Measurements from ENCODE around the gene COL5A1.

Gene COL5A1

DNA sequence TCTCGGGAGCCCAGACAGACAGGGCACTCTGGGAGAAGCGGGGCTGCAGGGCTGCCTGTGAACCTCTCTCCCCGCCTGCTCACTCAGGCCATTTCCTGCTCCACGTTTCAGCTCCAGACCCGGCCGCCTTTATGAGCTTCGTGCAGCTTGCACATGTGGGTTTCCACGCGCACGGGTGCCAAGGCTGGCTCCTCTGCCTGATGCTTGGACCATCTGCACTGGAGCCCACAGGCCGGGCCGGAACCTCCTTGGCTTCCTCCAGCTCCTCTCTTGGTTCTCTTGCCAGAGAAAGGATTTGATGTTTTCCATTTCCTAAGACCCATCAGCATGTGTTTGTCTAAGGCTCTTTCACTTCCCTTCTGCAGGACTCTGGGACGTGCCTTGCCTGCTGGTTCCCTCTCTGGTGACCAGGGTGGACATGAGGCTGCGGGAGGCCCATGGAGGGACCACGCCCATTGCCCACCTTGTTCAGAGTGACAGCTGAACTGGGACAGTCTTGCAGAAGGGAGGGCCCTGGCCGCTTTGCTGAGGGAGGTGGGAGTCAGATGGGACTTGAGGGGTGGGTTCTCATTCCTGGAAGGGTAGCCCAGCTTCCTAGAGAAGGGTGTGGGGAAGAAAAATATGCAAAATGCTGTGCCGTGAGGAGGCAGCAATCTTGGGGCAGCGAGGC, 23.3 kb upstream of the COL5A1 start:
- TF ChIP-seq GATA3 (IDR thresholded peaks at IDR 0.05; ENCODE audit: low read depth, low read length) (no peak), GATA2 (IDR thresholded peaks at IDR 0.05; ENCODE audit: low read depth, low read length) (no peak)

- TF ChIP-seq GATA2 (IDR thresholded peaks at IDR 0.05; ENCODE audit: low read depth, low read length) (no peak), GATA3 (IDR thresholded peaks at IDR 0.05; ENCODE audit: low read depth, low read length) (no peak)
These were observed 22.7 kb upstream of the COL5A1 start for GRCh38 chr9:134618833-134619447.

- TF ChIP-seq GATA2 (IDR thresholded peaks at IDR 0.05; ENCODE audit: low read depth, low read length) (no peak), GATA3 (IDR thresholded peaks at IDR 0.05; ENCODE audit: low read depth, low read length) (no peak)
These were observed 22.1 kb upstream of the COL5A1 start for GRCh38 chr9:134619448-134619982.

DNA sequence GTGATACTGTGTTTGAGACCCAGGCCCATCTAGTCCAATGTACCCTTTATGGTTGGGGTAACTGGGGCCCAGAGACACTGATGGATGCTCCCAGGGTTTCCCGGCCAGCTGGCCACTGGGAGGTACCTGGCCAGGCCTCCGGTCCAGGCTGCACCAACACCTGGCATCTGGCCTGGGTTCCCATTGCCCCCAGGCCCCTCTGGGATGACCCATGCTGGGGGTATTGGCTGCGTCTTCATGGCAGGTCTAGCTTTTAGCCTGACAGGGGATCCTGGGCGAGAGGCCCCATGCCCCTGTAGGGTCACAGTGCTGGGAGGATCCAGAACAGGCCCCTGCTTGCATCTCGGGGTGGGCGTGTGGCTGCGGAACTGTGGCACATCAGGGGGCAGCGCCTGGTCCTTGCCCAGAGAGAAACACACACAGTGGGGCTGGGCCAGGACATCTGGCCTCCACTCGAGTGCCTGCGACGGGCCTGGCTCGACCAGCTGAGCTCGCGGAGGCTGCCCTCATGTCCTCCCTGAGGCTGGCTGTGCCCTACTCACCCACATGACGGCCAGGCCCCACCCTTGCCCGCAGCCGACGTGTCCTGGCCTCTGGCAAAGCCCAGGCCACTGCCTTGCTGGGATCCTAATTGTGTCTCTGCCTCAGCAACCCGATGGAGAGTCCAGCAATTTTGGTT, 21.5 kb upstream of the COL5A1 start:
- TF ChIP-seq GATA3 (IDR thresholded peaks at IDR 0.05; ENCODE audit: low read depth, low read length), result no peak

DNA sequence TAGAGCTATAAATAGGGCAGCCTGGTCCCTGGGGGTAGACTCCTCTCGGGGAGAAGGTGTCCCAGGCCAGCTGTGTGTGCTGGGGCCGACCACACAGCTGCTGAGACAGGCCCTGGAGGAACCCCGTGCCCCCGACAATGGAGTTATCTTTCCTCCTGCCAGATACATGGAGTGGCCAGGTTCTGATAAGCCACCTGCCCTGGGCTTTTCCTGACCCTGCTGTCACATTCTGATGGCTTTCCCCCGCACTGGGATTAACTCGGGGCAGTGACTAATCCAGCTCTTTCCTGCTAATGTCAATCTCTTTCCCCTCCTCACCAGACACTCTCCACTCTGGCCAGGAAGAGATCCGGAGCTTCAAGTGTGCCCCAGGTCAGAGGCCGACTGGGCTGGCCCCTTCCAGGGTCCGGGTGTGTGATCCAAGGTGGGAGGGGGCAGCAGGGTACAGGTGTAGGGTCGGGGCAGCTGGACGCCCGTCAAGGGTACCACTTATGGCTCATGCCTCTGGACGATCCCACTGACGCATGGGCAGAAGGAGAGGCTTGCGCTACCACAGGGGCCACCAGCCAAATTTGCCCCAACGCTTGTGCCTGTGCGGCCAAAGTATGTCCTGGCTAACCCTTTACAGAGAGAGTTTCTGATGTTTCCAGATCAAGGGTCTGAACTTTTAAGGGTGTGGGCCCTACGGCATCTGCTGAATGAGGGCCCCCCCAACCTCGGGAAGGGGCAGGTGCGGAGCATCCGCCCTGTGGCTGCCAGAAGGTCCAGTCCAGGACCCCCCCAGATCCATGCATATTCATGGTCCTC, 20.6 kb upstream of the COL5A1 start:
- no peak for TF ChIP-seq GATA3 (IDR thresholded peaks at IDR 0.05; ENCODE audit: low read depth, low read length)
- TF ChIP-seq GATA2 (IDR thresholded peaks at IDR 0.05; ENCODE audit: low read depth, low read length), result no peak

- TF ChIP-seq GATA2 (IDR thresholded peaks at IDR 0.05; ENCODE audit: low read depth, low read length) (no peak), GATA3 (IDR thresholded peaks at IDR 0.05; ENCODE audit: low read depth, low read length) (no peak)
These were observed 20.0 kb upstream of the COL5A1 start for GRCh38 chr9:134621558-134622110.

DNA sequence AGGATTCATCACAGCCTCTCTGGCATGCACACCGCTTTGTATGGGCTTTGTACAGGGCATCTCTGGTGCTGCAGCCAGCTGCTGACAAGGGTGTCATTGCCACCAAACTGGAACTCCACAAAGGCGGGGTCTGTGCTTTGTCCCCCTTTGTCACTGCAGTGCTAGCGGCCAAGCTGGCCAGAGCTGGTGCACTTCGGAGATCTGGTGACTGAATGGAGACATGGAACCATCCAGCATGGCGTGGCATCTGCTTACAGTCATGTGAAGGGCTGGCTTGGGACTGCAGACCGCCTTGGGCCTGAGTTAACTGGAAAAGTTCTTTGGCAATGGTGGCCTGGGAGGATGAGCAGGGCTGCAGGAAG, 18.7 kb upstream of the COL5A1 start:
- no peak for TF ChIP-seq GATA3 (IDR thresholded peaks at IDR 0.05; ENCODE audit: low read depth, low read length)
- TF ChIP-seq GATA2 (IDR thresholded peaks at IDR 0.05; ENCODE audit: low read depth, low read length), result no peak

DNA sequence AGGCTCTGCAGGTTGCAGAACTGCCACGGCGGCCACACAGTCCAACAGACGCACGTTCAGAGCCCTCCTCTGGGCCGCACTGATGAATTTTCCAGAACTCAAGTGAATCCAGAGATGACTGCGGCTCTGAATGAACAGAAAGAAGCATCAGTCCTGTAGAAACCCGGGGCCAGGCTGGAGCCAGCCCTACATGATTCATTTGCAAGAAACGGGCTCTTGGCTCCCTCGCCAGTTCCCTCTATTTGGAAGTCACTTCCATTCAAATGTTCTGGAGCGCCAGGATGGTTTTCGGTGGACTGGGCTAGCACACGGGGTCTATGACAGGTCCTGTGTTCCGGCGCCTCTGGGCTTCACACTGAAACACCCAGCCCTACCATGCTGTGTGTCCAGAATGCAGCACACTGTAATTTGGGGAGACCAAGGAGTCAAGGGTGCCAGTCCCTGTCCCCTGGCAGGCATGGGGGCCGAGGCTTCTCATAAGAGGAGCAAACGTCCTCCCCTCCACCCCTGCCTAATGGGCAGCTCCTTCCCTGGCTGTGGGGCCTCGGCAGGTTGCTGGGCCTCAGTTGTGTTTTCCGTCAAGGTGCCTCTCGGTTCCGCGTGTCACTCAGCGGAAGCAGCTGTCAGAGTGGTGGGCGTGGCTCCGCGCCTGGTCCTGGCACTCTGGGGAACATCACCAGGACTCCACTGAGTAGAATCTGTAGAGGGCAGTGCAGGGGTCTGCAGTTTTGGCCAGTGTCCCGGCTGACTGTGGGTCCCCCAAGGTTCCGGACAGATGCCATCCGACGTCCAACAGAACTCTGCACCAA, 18.1 kb upstream of the COL5A1 start:
- TF ChIP-seq GATA3 (IDR thresholded peaks at IDR 0.05; ENCODE audit: low read depth, low read length) (no peak), GATA2 (IDR thresholded peaks at IDR 0.05; ENCODE audit: low read depth, low read length) (no peak)

- TF ChIP-seq GATA3 (IDR thresholded peaks at IDR 0.05; ENCODE audit: low read depth, low read length) (no peak), GATA2 (IDR thresholded peaks at IDR 0.05; ENCODE audit: low read depth, low read length) (no peak)
These were observed 17.4 kb upstream of the COL5A1 start for GRCh38 chr9:134624137-134624591.

GRCh38 chr9:134624621-134625181, 16.9 kb upstream of the COL5A1 start:
- TF ChIP-seq GATA2 (IDR thresholded peaks at IDR 0.05; ENCODE audit: low read depth, low read length) (no peak), GATA3 (IDR thresholded peaks at IDR 0.05; ENCODE audit: low read depth, low read length) (no peak)

- TF ChIP-seq GATA3 (IDR thresholded peaks at IDR 0.05; ENCODE audit: low read depth, low read length), result no peak
These were observed 16.1 kb upstream of the COL5A1 start for GRCh38 chr9:134625361-134626068.

DNA sequence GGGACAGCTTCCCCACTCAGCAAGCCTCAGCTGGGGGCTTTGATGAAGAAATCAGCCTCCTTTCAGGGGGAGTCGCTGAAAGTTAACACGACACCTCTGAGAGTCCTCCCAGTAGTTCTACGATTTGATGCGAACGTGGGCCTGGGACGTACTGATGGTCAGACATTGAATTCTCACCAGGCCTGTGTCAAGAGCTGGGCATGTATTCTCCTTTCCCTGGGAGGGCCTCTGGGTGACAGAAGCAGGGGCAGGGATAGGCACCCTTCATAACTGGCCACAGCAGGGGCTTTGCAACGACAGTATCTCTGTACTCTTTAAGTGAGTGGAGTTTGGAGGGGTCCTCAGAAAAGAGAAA, 15.6 kb upstream of the COL5A1 start:
- TF ChIP-seq GATA2 (IDR thresholded peaks at IDR 0.05; ENCODE audit: low read depth, low read length) (no peak), GATA3 (IDR thresholded peaks at IDR 0.05; ENCODE audit: low read depth, low read length) (no peak)

Data from SH-SY5Y (cell line).